ENCODE measurements around the gene ACOX2. TPM values are rescaled to one million over a fixed set of nuclear protein-coding genes. Genes with fewer than 3 reads are reported as not detected.

Gene ACOX2
- total and polyA plus RNA-seq, 2 of the 13 experiments (the other 11 are each of a cell fraction or from before 2014, with no cell fraction given) = 42.6 to 98.5 TPM

- TF ChIP-seq ZNF33B (CRISPR knock-in tag; IDR thresholded peaks at IDR 0.05) = no peak
- no peak for TF ChIP-seq POLR2A (IDR thresholded peaks at IDR 0.05; ENCODE audit: insufficient read depth in 1 of 2, low read depth in 2 of 2, low read length in 2 of 2)
- TF ChIP-seq HNF1A (IDR thresholded peaks at IDR 0.05; ENCODE audit: low read depth) = peak; percentile 87
- peak; percentile 80; the same call in 1 of the 2 replicates for TF ChIP-seq HNF1A (CRISPR knock-in tag; IDR thresholded peaks at IDR 0.05; ENCODE audit: borderline replicate concordance)
- TF ChIP-seq UBTF (CRISPR knock-in tag; IDR thresholded peaks at IDR 0.05) = no peak
- no peak for TF ChIP-seq HNRNPH1 (optimal IDR thresholded peaks at IDR 0.05; ENCODE audit: low read depth, low read length)
- TF ChIP-seq KLF12 (CRISPR knock-in tag; IDR thresholded peaks at IDR 0.05; ENCODE audit: borderline replicate concordance) = no peak
- no peak for TF ChIP-seq PHF8 (CRISPR knock-in tag; IDR thresholded peaks at IDR 0.05)
- no peak for TF ChIP-seq TRIM22 (IDR thresholded peaks at IDR 0.05)
- no peak for TF ChIP-seq ZNF747 (CRISPR knock-in tag; IDR thresholded peaks at IDR 0.05; ENCODE audit: borderline replicate concordance)
- no peak for TF ChIP-seq SIX4 (CRISPR knock-in tag; IDR thresholded peaks at IDR 0.05)
- TF ChIP-seq HDAC1 (CRISPR knock-in tag; IDR thresholded peaks at IDR 0.05) = peak; percentile 47; the same call in 1 of the 2 replicates
- TF ChIP-seq POGZ (CRISPR knock-in tag; IDR thresholded peaks at IDR 0.05) = 0 out of 2 replicates have a peak, but pooled peaks have one; percentile 24
- no peak for TF ChIP-seq SOX6 (IDR thresholded peaks at IDR 0.05)
- peak; percentile 29; the same call in 1 of the 2 replicates for TF ChIP-seq SOX6 (CRISPR knock-in tag; IDR thresholded peaks at IDR 0.05)
- TF ChIP-seq EHMT2 (IDR thresholded peaks at IDR 0.05; ENCODE audit: borderline replicate concordance, low read depth, low read length) = peak; percentile 86; the same call in 1 of the 2 replicates
- no peak for TF ChIP-seq ZNF639 (CRISPR knock-in tag; conservative IDR thresholded peaks at IDR 0.05)
- peak in 1 of 2 experiments; percentile 44; a peak in 2 of 4 replicates for TF ChIP-seq EP300 (IDR thresholded peaks at IDR 0.05; ENCODE audit: low read depth in 2 of 2, low read length in 2 of 2)
- no peak for TF ChIP-seq EP300 (CRISPR knock-in tag; IDR thresholded peaks at IDR 0.05; ENCODE audit: borderline replicate concordance)
- TF ChIP-seq ZNF780A (CRISPR knock-in tag; IDR thresholded peaks at IDR 0.05) = no peak
- no peak for TF ChIP-seq ZNF460 (CRISPR knock-in tag; IDR thresholded peaks at IDR 0.05; ENCODE audit: borderline replicate concordance)
- no peak for TF ChIP-seq ZBTB3 (CRISPR knock-in tag; IDR thresholded peaks at IDR 0.05; ENCODE audit: borderline replicate concordance, low read depth)
- peak; percentile 49; the same call in 1 of the 2 replicates for TF ChIP-seq KDM6A (CRISPR knock-in tag; IDR thresholded peaks at IDR 0.05; ENCODE audit: low read depth)
Measured at GRCh38 chr3:58518291-58518789, 18.6 kb downstream of the ACOX2 start (continued).
